Fibroblast of mammary gland (primary cell): ENCODE data around the gene SOST.

Experiments
- DNase-seq: peaks from one replicate; pipeline ENCODE4 v3.0.0-alpha.2; 2010; ENCODE audit warnings: low read depth
- H3K4me3 ChIP-seq: 2 replicates; pipeline ENCODE4 v1.5.1; 2011; ENCODE audit warnings: low read depth, mild to moderate bottlenecking, low read length, moderate library complexity; ENCODE audit not compliant: control insufficient read depth
- TF ChIP-seq, protein P1 (sequence below): conservative IDR thresholded peaks from 2 replicates; pipeline ENCODE4 v1.5.1; 2011; ENCODE audit warnings: low read depth, low read length, inconsistent platforms; ENCODE audit not compliant: control insufficient read depth, insufficient read depth

Gene SOST

DNA sequence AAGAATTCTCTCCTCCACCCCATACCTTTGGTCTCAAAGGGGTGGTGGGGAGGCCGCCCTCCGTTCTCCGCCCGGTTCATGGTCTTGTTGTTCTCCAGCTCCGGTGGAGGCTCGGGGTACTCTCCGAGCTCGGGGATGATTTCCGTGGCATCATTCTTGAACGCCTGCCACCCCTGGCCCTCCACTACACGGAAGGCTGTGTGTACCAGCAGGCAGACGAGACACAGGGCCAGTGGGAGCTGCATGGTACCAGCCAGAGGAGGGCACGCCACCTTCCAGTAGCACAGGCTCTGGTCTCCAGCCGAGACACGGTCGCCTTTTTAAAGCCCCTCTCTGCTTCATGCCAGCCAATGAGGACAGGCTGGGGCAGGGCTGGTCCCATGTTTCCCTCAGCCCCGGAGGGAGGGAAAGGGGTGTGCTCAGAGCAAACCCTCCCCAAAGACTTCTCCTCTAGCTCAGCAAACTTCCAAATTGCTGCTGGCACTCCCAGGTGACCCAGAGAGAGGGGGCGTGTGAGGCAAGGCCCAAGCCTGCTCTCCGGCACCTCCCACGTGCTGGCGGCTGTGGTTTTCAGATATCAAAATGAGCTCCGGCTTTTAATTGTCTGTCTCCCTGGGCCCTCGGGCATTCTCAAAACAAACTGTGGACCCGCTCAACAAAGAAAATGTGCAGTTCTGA lies at the start of gene SOST:
SOST (minus strand) TSS at position 295 of the 678 bp plus-strand sequence; CDS start at position 245, 50 bp downstream.
- no peak within 1 kb of the TSS for H3K4me3 ChIP-seq
- TF ChIP-seq, protein P1, sequence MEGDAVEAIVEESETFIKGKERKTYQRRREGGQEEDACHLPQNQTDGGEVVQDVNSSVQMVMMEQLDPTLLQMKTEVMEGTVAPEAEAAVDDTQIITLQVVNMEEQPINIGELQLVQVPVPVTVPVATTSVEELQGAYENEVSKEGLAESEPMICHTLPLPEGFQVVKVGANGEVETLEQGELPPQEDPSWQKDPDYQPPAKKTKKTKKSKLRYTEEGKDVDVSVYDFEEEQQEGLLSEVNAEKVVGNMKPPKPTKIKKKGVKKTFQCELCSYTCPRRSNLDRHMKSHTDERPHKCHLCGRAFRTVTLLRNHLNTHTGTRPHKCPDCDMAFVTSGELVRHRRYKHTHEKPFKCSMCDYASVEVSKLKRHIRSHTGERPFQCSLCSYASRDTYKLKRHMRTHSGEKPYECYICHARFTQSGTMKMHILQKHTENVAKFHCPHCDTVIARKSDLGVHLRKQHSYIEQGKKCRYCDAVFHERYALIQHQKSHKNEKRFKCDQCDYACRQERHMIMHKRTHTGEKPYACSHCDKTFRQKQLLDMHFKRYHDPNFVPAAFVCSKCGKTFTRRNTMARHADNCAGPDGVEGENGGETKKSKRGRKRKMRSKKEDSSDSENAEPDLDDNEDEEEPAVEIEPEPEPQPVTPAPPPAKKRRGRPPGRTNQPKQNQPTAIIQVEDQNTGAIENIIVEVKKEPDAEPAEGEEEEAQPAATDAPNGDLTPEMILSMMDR = no peak
- DNase-seq = no peak

DNA sequence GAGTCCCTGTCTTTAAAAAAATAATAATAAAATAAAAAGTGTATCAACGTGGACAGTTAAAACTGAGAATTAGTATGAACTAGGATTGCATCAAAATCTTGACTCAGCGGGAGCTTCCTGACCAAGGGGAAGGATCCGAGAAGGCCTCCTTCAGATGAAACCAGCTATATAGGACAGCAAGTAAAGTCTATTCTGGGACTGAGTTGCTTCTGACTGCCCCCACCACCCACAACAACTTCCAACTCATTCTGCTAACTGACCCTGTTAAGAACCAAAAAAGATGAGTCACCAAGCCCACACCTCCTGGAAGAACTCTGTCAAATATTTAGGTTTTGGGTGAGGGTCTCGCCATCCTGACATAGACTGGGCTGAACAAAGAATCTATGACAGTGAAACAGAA lies 49.5 kb upstream of the SOST start:
- DNase-seq = no peak
- TF ChIP-seq, protein P1 = no peak
- no peak overlapping the region for H3K4me3 ChIP-seq

DNA sequence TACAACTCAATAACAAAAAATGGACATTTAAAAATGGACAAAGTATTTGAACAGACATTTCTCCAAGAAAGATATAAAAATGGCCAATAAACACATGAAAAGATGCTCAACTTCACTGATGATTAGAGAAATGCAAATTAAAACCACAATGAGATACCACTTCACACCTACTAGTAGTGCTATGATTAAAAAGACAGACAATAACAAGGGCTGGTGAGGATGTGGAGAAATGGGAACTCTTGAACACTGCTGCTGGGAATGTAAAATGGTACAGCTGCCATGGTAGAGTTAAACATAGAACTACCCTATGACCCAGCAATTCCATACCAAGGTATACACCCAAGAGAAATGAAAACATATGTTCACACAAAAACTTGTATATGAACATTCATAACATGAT lies 46.5 kb upstream of the SOST start:
- H3K4me3 ChIP-seq = no peak overlapping the region
- TF ChIP-seq, protein P1 = no peak
- no peak for DNase-seq

DNA sequence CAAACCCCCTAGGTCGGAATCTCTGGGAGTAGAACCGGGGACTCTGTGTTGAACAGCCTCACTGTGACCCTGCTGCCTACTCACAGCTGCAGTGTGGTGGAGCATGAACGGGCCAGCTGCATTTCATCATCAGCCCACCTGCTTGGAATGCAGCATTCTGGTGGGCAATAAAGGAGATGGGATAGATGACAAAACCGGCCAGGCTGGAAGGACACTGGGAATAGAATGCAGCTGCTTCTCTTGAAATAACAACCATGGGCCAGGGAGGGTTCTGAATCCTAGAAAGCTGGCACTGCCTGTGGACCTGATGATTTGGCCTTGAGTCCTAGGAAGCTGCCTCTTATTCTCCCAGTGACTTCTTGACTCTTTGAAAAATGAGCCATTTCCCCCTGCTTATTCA lies 45.2 kb upstream of the SOST start:
- TF ChIP-seq, protein P1 = no peak
- H3K4me3 ChIP-seq = no peak overlapping the region
- no peak for DNase-seq

DNA sequence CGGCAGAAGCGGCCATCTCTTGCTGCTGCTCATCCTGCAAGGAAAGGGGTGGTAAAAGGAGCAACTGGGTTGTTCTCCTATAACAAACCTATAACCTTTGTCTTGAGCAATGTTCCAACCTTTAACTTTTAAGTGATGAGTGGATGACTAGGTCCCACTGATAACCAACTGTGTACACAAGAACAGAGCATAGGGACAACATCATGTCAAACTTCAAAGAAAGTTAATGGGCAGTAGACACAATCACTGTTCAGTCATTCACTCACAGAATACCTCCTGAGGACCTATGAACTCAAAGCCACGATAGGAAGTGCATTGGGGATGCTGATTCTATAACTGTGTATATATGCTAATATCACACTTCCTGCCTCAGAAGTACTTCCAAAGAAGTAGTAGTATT lies 43.3 kb upstream of the SOST start:
- no peak for DNase-seq
- TF ChIP-seq, protein P1 = no peak
- H3K4me3 ChIP-seq = no peak overlapping the region

DNA sequence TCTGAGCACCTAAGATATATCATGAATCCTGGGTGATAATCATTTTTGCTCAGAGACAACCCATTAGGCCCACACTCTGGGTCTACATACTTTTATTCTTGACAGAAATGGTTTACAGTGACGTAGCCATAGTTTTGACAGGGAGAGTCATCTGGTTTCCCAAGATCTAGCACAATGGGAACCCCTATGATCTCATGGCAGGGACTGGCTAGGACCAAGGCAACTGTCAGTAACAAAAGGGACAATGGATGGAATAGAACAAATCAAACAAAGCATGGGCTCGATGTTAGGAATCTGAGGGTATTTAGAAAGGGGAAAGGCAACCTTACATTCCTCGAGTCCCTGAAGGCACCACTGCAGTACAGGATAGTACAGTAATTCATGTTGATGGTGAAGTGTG lies 42.1 kb upstream of the SOST start:
- no peak for DNase-seq
- TF ChIP-seq, protein P1 = no peak
- H3K4me3 ChIP-seq = no peak overlapping the region
